ENCODE measurements around the gene MTUS2. TPM values are rescaled to one million over a fixed set of nuclear protein-coding genes. Genes with fewer than 3 reads are reported as not detected.

The MTUS2 gene
- total RNA-seq, 1 experiment from 2014 or later = 0.17 TPM

- Histone ChIP-seq H3K27me3 (ENCODE audit: control insufficient read depth, insufficient read depth, low read length) (no peaks in the 10 kb centered on the region), H3K4me3 (ENCODE audit: insufficient read depth, low read depth, low read length) (no peak overlapping the region), H3K36me3 (replicated peaks; ENCODE audit: control insufficient read depth, insufficient read depth, low read length) (no peaks in the 10 kb centered on the region)
- no peak for DNase-seq
These were observed 230.6 kb downstream of the MTUS2 start for GRCh38 chr13:29050719-29051118.

- no peak overlapping the region for H3K4me3 ChIP-seq (ENCODE audit: insufficient read depth, low read depth, low read length)
- no peaks in the 10 kb centered on the region for H3K27me3 ChIP-seq (ENCODE audit: control insufficient read depth, insufficient read depth, low read length)
- no peak for DNase-seq
- no peaks in the 10 kb centered on the region for H3K36me3 ChIP-seq (replicated peaks; ENCODE audit: control insufficient read depth, insufficient read depth, low read length)
These were observed 239.7 kb downstream of the MTUS2 start for GRCh38 chr13:29059800-29060199.

- no peak for DNase-seq
- Histone ChIP-seq H3K27me3 (ENCODE audit: control insufficient read depth, insufficient read depth, low read length) (no peaks in the 10 kb centered on the region), H3K36me3 (replicated peaks; ENCODE audit: control insufficient read depth, insufficient read depth, low read length) (no peaks in the 10 kb centered on the region), H3K4me3 (ENCODE audit: insufficient read depth, low read depth, low read length) (no peak overlapping the region)
These were observed 245.0 kb downstream of the MTUS2 start for GRCh38 chr13:29065142-29065541.

GRCh38 chr13:29067306-29067945 is 247.3 kb downstream of the MTUS2 start:
- no peaks in the 10 kb centered on the region for H3K36me3 ChIP-seq (replicated peaks; ENCODE audit: control insufficient read depth, insufficient read depth, low read length)
- H3K4me3 ChIP-seq (ENCODE audit: insufficient read depth, low read depth, low read length) = no peak overlapping the region
- no peak for DNase-seq
- H3K27me3 ChIP-seq (ENCODE audit: control insufficient read depth, insufficient read depth, low read length) = no peaks in the 10 kb centered on the region

- Histone ChIP-seq H3K36me3 (replicated peaks; ENCODE audit: control insufficient read depth, insufficient read depth, low read length) (no peaks in the 10 kb centered on the region), H3K27me3 (ENCODE audit: control insufficient read depth, insufficient read depth, low read length) (no peaks in the 10 kb centered on the region), H3K4me3 (ENCODE audit: insufficient read depth, low read depth, low read length) (no peak overlapping the region)
- DNase-seq = peak; percentile 7
These were observed 253.6 kb downstream of the MTUS2 start for GRCh38 chr13:29073755-29074154.

- H3K4me3 ChIP-seq (ENCODE audit: insufficient read depth, low read depth, low read length) = no peak overlapping the region
- H3K36me3 ChIP-seq (replicated peaks; ENCODE audit: control insufficient read depth, insufficient read depth, low read length) = no peaks in the 10 kb centered on the region
- no peaks in the 10 kb centered on the region for H3K27me3 ChIP-seq (ENCODE audit: control insufficient read depth, insufficient read depth, low read length)
- DNase-seq = no peak
These were observed 257.1 kb downstream of the MTUS2 start for GRCh38 chr13:29077051-29077813.

- no peak for DNase-seq
- no peak overlapping the region for H3K4me3 ChIP-seq (ENCODE audit: insufficient read depth, low read depth, low read length)
- H3K27me3 ChIP-seq (ENCODE audit: control insufficient read depth, insufficient read depth, low read length) = no peaks in the 10 kb centered on the region
- no peaks in the 10 kb centered on the region for H3K36me3 ChIP-seq (replicated peaks; ENCODE audit: control insufficient read depth, insufficient read depth, low read length)
These were observed 260.9 kb downstream of the MTUS2 start for GRCh38 chr13:29081036-29081435.

GRCh38 chr13:29081697-29082440 is 261.7 kb downstream of the MTUS2 start:
- Histone ChIP-seq H3K36me3 (replicated peaks; ENCODE audit: control insufficient read depth, insufficient read depth, low read length) (no peaks in the 10 kb centered on the region), H3K27me3 (ENCODE audit: control insufficient read depth, insufficient read depth, low read length) (no peaks in the 10 kb centered on the region), H3K4me3 (ENCODE audit: insufficient read depth, low read depth, low read length) (no peak overlapping the region)
- DNase-seq = no peak

GRCh38 chr13:29099781-29100406 is 279.8 kb downstream of the MTUS2 start:
- Histone ChIP-seq H3K36me3 (replicated peaks; ENCODE audit: control insufficient read depth, insufficient read depth, low read length) (no peaks in the 10 kb centered on the region), H3K4me3 (ENCODE audit: insufficient read depth, low read depth, low read length) (no peak overlapping the region), H3K27me3 (ENCODE audit: control insufficient read depth, insufficient read depth, low read length) (no peaks in the 10 kb centered on the region)
- DNase-seq = no peak

GRCh38 chr13:29100758-29101157 is 280.6 kb downstream of the MTUS2 start:
- H3K27me3 ChIP-seq (ENCODE audit: control insufficient read depth, insufficient read depth, low read length) = no peaks in the 10 kb centered on the region

GRCh38 chr13:29101409-29101808 is 281.3 kb downstream of the MTUS2 start:
- DNase-seq = no peak
- no peaks in the 10 kb centered on the region for H3K36me3 ChIP-seq (replicated peaks; ENCODE audit: control insufficient read depth, insufficient read depth, low read length)
- no peak overlapping the region for H3K4me3 ChIP-seq (ENCODE audit: insufficient read depth, low read depth, low read length)
- H3K27me3 ChIP-seq (ENCODE audit: control insufficient read depth, insufficient read depth, low read length) = no peaks in the 10 kb centered on the region

More at GRCh38 chr13:29100758-29101157, 280.6 kb downstream of the MTUS2 start:
- H3K36me3 ChIP-seq (replicated peaks; ENCODE audit: control insufficient read depth, insufficient read depth, low read length) = no peaks in the 10 kb centered on the region
- no peak for DNase-seq
- no peak overlapping the region for H3K4me3 ChIP-seq (ENCODE audit: insufficient read depth, low read depth, low read length)

GRCh38 chr13:29101905-29102304 is 281.8 kb downstream of the MTUS2 start:
- DNase-seq = no peak
- H3K27me3 ChIP-seq (ENCODE audit: control insufficient read depth, insufficient read depth, low read length) = no peaks in the 10 kb centered on the region
- H3K36me3 ChIP-seq (replicated peaks; ENCODE audit: control insufficient read depth, insufficient read depth, low read length) = no peaks in the 10 kb centered on the region
- H3K4me3 ChIP-seq (ENCODE audit: insufficient read depth, low read depth, low read length) = no peak overlapping the region

- H3K27me3 ChIP-seq (ENCODE audit: control insufficient read depth, insufficient read depth, low read length) = no peaks in the 10 kb centered on the region
These were observed 283.1 kb downstream of the MTUS2 start for GRCh38 chr13:29103065-29103800.

GRCh38 chr13:29104461-29104860 is 284.3 kb downstream of the MTUS2 start:
- H3K27me3 ChIP-seq (ENCODE audit: control insufficient read depth, insufficient read depth, low read length) = no peaks in the 10 kb centered on the region
- no peak for DNase-seq
- H3K4me3 ChIP-seq (ENCODE audit: insufficient read depth, low read depth, low read length) = no peak overlapping the region
- H3K36me3 ChIP-seq (replicated peaks; ENCODE audit: control insufficient read depth, insufficient read depth, low read length) = no peaks in the 10 kb centered on the region

More at GRCh38 chr13:29103065-29103800, 283.1 kb downstream of the MTUS2 start:
- no peaks in the 10 kb centered on the region for H3K36me3 ChIP-seq (replicated peaks; ENCODE audit: control insufficient read depth, insufficient read depth, low read length)
- DNase-seq = no peak
- H3K4me3 ChIP-seq (ENCODE audit: insufficient read depth, low read depth, low read length) = no peak overlapping the region

All from H7 (cell line).